Kidney epithelial cell (primary cell): ENCODE data around the gene ZNF750. TPM values are rescaled to one million over a fixed set of nuclear protein-coding genes. Genes with fewer than 3 reads are reported as not detected.

Experiments
- DNase-seq: peaks from one replicate; pipeline ENCODE4 v3.0.0-alpha.2; 2010; ENCODE audit warnings: low read depth
- H3K27me3 ChIP-seq: 2 replicates; pipeline ENCODE4 v1.6.0; 2011; ENCODE audit warnings: low read length; ENCODE audit not compliant: control insufficient read depth, insufficient read depth
- H3K36me3 ChIP-seq: 2 replicates; pipeline ENCODE4 v1.5.1; 2011; ENCODE audit warnings: low read length; ENCODE audit not compliant: control insufficient read depth, insufficient read depth
- H3K4me3 ChIP-seq: 2 replicates; pipeline ENCODE4 v1.5.1; 2011; ENCODE audit warnings: low read depth, mild to moderate bottlenecking, control low read depth, low read length
- total RNA-seq: library from RNA; depleted of rRNA; stranded (reverse); fragments of >200 nt; gene quantifications from 2 replicates; pipeline ENCODE4 v1.2.3, GENCODE V29; 2015
- TF ChIP-seq, protein P1 (sequence below): IDR thresholded peaks from 2 replicates; pipeline ENCODE4 v1.5.1; 2011; ENCODE audit warnings: mild to moderate bottlenecking, moderate library complexity, low read length, control low read depth, inconsistent platforms; ENCODE audit not compliant: insufficient read depth, poor library complexity, severe bottlenecking

The ZNF750 gene
- total RNA-seq, 1 donor from 2014 or later, result 0.84 TPM

- H3K36me3 ChIP-seq, result peaks cover 1% of the 10 kb centered on the region
- no peak for DNase-seq
- no peaks in the 10 kb centered on the region for H3K27me3 ChIP-seq
- TF ChIP-seq, protein P1, sequence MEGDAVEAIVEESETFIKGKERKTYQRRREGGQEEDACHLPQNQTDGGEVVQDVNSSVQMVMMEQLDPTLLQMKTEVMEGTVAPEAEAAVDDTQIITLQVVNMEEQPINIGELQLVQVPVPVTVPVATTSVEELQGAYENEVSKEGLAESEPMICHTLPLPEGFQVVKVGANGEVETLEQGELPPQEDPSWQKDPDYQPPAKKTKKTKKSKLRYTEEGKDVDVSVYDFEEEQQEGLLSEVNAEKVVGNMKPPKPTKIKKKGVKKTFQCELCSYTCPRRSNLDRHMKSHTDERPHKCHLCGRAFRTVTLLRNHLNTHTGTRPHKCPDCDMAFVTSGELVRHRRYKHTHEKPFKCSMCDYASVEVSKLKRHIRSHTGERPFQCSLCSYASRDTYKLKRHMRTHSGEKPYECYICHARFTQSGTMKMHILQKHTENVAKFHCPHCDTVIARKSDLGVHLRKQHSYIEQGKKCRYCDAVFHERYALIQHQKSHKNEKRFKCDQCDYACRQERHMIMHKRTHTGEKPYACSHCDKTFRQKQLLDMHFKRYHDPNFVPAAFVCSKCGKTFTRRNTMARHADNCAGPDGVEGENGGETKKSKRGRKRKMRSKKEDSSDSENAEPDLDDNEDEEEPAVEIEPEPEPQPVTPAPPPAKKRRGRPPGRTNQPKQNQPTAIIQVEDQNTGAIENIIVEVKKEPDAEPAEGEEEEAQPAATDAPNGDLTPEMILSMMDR, result no peak
- H3K4me3 ChIP-seq, result no peak overlapping the region
Measured at GRCh38 chr17:82879241-82879640, 39.4 kb upstream of the ZNF750 start.

- H3K27me3 ChIP-seq, result no peaks in the 10 kb centered on the region
- TF ChIP-seq, protein P1, result no peak
Measured at GRCh38 chr17:82878527-82878926, 38.7 kb upstream of the ZNF750 start.

GRCh38 chr17:82876602-82877379, 37.0 kb upstream of the ZNF750 start:
- H3K4me3 ChIP-seq, result no peak overlapping the region
- DNase-seq, result no peak
- H3K27me3 ChIP-seq, result no peaks in the 10 kb centered on the region
- TF ChIP-seq, protein P1, result peak; percentile 54
- peaks cover 1% of the 10 kb centered on the region for H3K36me3 ChIP-seq

More at GRCh38 chr17:82878527-82878926, 38.7 kb upstream of the ZNF750 start:
- Histone ChIP-seq H3K4me3 (no peak overlapping the region), H3K36me3 (peaks cover 1% of the 10 kb centered on the region)
- no peak for DNase-seq

GRCh38 chr17:82876149-82876548, 36.3 kb upstream of the ZNF750 start:
- TF ChIP-seq, protein P1, result no peak
- no peaks in the 10 kb centered on the region for H3K27me3 ChIP-seq
- peaks cover 1% of the 10 kb centered on the region for H3K36me3 ChIP-seq
- H3K4me3 ChIP-seq, result no peak overlapping the region
- DNase-seq, result no peak

- TF ChIP-seq, protein P1, result no peak
- no peak for DNase-seq
- Histone ChIP-seq H3K36me3 (peaks cover 1% of the 10 kb centered on the region), H3K4me3 (no peak overlapping the region), H3K27me3 (no peaks in the 10 kb centered on the region)
Measured at GRCh38 chr17:82875407-82875856, 35.6 kb upstream of the ZNF750 start.
